Astrocyte (in vitro differentiated cells and primary cell): ENCODE measurements around the gene MARF1.

Experiments used
- CTCF ChIP-seq: IDR thresholded peaks from 2 replicates; pipeline ENCODE4 v1.5.1; 2011; ENCODE audit warnings: low read depth, mild to moderate bottlenecking, inconsistent platforms, low read length, moderate library complexity; ENCODE audit not compliant: insufficient read depth
- EZH2 ChIP-seq: IDR thresholded peaks from 2 replicates; pipeline ENCODE4 v1.6.1; 2012; ENCODE audit warnings: mild to moderate bottlenecking, low read length, inconsistent platforms; ENCODE audit not compliant: insufficient read depth

GRCh38 chr16:15607700-15608396 lies 35.1 kb downstream of the MARF1 start:
- no peak for TF ChIP-seq CTCF
- no peak for TF ChIP-seq EZH2
